HCT116 (cell line): ENCODE data around the gene BTBD2. TPM values are rescaled to one million over a fixed set of nuclear protein-coding genes. Genes with fewer than 3 reads are reported as not detected.

Source experiments
- ATAC-seq: fragments of 200-7000 bp; cut with Tn5 transposase; 2 replicates; pipeline ENCODE4 v1.9.1; 2020; ENCODE audit warnings: mild to moderate bottlenecking, moderate library complexity
- BruUV-seq: library from RNA; stranded (reverse); fragments of 400-500 nt; replicated peaks from 2 replicates; lab custom pipeline; 2021; lab: Mats Ljungman, UMichigan
- CTCF ChIA-PET: fragments of 300-600 bp; sonication (Branson Sonifier 250); formaldehyde crosslinking; loops from one replicate; lab custom pipeline; 2021; ENCODE audit warnings: antibody characterized with exemption; lab: Charles Lee
- POLR2A ChIA-PET: fragments of 300-600, 350-600 bp; sonication (Branson Sonifier 250); formaldehyde crosslinking; loops from one replicate; lab custom pipeline; 2021; ENCODE audit warnings: antibody characterized with exemption; lab: Charles Lee
- RAD21 ChIA-PET, 2 experiments: fragments of 300-600 bp; sonication (Branson Sonifier 250); formaldehyde crosslinking; loops; one replicate each; lab custom pipeline; 2023; ENCODE audit warnings: low total read pairs in 2 of 2; ENCODE audit not compliant: uncharacterized antibody in 2 of 2, unreplicated experiment in 2 of 2, low non-redundant PET in 1 of 2; lab: Charles Lee
- DNase-seq: peaks from one replicate; pipeline ENCODE4 v3.0.0-alpha.2; 2010; ENCODE audit warnings: low read depth, low spot score
- H2AFZ ChIP-seq: fragments of 200-600 bp; shearing (Covaris generic), sonication (generic); 2 replicates; pipeline ENCODE4 v1.6.1; 2017; ENCODE audit warnings: low read depth, mixed run types, mixed read lengths, antibody characterized with exemption, low read length; ENCODE audit not compliant: poor library complexity, severe bottlenecking
- H3K27ac ChIP-seq: 2 replicates; pipeline ENCODE4 v1.5.1; 2012; ENCODE audit warnings: low read depth, low read length
- H3K27me3 ChIP-seq: fragments of 200-600 bp; sonication (generic); 2 replicates; pipeline ENCODE4 v1.6.1; 2016; ENCODE audit warnings: mixed run types, low read length, mixed read lengths; ENCODE audit not compliant: insufficient read depth
- H3K36me3 ChIP-seq, 2 experiments: fragments of 200-500 bp in 1 of 2; fragments of 200-600 bp in 1 of 2; sonication (Bioruptor generic) in 1 of 2; sonication (generic) in 1 of 2; 2 replicates each; pipeline versions ENCODE4 v1.5.1 to v1.6.1; 2014 to 2016; ENCODE audit warnings: low read length in 2 of 2, inconsistent platforms in 1 of 2, mixed read lengths in 1 of 2, mixed run types in 1 of 2; ENCODE audit not compliant: insufficient read depth in 2 of 2, control insufficient read depth in 1 of 2
- H3K4me1 ChIP-seq, 2 experiments: fragments of 200-600 bp in 1 of 2; sonication (generic) in 1 of 2; 2 replicates each; pipeline versions ENCODE4 v1.5.1 to v1.6.1; 2012 to 2017; ENCODE audit warnings: low read length in 2 of 2, inconsistent platforms in 1 of 2, mild to moderate bottlenecking in 1 of 2, mixed read lengths in 1 of 2, mixed run types in 1 of 2, moderate library complexity in 1 of 2; ENCODE audit not compliant: insufficient read depth in 2 of 2, control insufficient read depth in 1 of 2
- H3K4me2 ChIP-seq: fragments of 200-600 bp; sonication (generic); 2 replicates; pipeline ENCODE4 v1.6.1; 2017; ENCODE audit warnings: mixed run types, low read length, mixed read lengths
- H3K4me3 ChIP-seq, 2 experiments: fragments of 200-600 bp in 1 of 2; sonication (generic) in 1 of 2; replicated peaks in 1 of 2; 2 replicates each; pipeline ENCODE4 v1.5.1; 2011 to 2016; ENCODE audit warnings: low read length in 2 of 2, control low read depth in 1 of 2, low read depth in 1 of 2, mild to moderate bottlenecking in 1 of 2, mixed read lengths in 1 of 2, mixed run types in 1 of 2
- H3K79me2 ChIP-seq: fragments of 200-600 bp; sonication (generic); 2 replicates; pipeline ENCODE4 v1.6.1; 2017; ENCODE audit warnings: mild to moderate bottlenecking, mixed run types, low read length, moderate library complexity, mixed read lengths; ENCODE audit not compliant: insufficient read depth
- H3K9ac ChIP-seq: fragments of 200-600 bp; sonication (generic); 2 replicates; pipeline ENCODE4 v1.6.1; 2016; ENCODE audit warnings: low read length, mixed read lengths
- H3K9me2 ChIP-seq: fragments of 200-600 bp; sonication (generic), shearing (Covaris generic); 2 replicates; pipeline ENCODE4 v1.6.1; 2017; ENCODE audit warnings: mixed run types, mild to moderate bottlenecking, moderate library complexity; ENCODE audit not compliant: insufficient read depth
- H3K9me3 ChIP-seq, 2 experiments: fragments of 200-500 bp in 1 of 2; fragments of 200-600 bp in 1 of 2; sonication (Bioruptor generic) in 1 of 2; sonication (generic) in 1 of 2; 2 replicates each; pipeline ENCODE4 v1.6.1; 2014 to 2017; ENCODE audit warnings: low read length in 2 of 2, mixed read lengths in 2 of 2, inconsistent platforms in 1 of 2, low read depth in 1 of 2, mild to moderate bottlenecking in 1 of 2, mixed run types in 1 of 2, moderate library complexity in 1 of 2; ENCODE audit not compliant: control insufficient read depth in 1 of 2, insufficient read depth in 1 of 2
- H4K20me1 ChIP-seq: fragments of 200-600 bp; sonication (generic), shearing (Covaris generic); 2 replicates; pipeline ENCODE4 v1.6.1; 2017; ENCODE audit warnings: mixed run types, mild to moderate bottlenecking, moderate library complexity; ENCODE audit not compliant: insufficient read depth
- ELF1 ChIP-seq: IDR thresholded peaks from 2 replicates; pipeline ENCODE4 v1.6.1; 2012; ENCODE audit warnings: low read depth, borderline replicate concordance
- POLR2AphosphoS5 ChIP-seq: IDR thresholded peaks from 2 replicates; pipeline ENCODE4 v1.6.1; 2011; ENCODE audit warnings: mild to moderate bottlenecking, low read depth, low read length, moderate library complexity
- SIN3A ChIP-seq: IDR thresholded peaks from 2 replicates; pipeline ENCODE4 v1.6.1; 2012; ENCODE audit warnings: low read depth
- TCF7L2 ChIP-seq: IDR thresholded peaks from 2 replicates; pipeline ENCODE4 v1.7.0; 2011; ENCODE audit warnings: borderline replicate concordance, inconsistent platforms; ENCODE audit not compliant: insufficient read depth, insufficient read length; ENCODE audit errors: extremely low read depth
- ZFX ChIP-seq: fragments of 450-650 bp; IDR thresholded peaks from 2 replicates; pipeline ENCODE4 v1.6.1; 2017
- intact Hi-C: fragments of 100-400 bp; cut with micrococcal nuclease; formaldehyde crosslinking; loops from 2 replicates; pipeline ENCODE4 v1.10.0; 2022
- total RNA-seq: library from RNA; stranded (reverse); gene quantifications from one replicate; pipeline ENCODE4 v1.2.1, GENCODE V29; 2021; ENCODE audit not compliant: unreplicated experiment
- TF ChIP-seq, protein P1 (sequence below): IDR thresholded peaks from 2 replicates; pipeline ENCODE4 v1.6.1; 2011; ENCODE audit warnings: mild to moderate bottlenecking, low read length, moderate library complexity; ENCODE audit not compliant: insufficient replicate concordance; ENCODE audit errors: extremely low read depth
- TF ChIP-seq, protein P2 (sequence below): IDR thresholded peaks from 2 replicates; pipeline ENCODE4 v1.6.1; 2012

BTBD2 gene
- total RNA-seq, 1 experiment from 2014 or later, result 112 TPM

DNA sequence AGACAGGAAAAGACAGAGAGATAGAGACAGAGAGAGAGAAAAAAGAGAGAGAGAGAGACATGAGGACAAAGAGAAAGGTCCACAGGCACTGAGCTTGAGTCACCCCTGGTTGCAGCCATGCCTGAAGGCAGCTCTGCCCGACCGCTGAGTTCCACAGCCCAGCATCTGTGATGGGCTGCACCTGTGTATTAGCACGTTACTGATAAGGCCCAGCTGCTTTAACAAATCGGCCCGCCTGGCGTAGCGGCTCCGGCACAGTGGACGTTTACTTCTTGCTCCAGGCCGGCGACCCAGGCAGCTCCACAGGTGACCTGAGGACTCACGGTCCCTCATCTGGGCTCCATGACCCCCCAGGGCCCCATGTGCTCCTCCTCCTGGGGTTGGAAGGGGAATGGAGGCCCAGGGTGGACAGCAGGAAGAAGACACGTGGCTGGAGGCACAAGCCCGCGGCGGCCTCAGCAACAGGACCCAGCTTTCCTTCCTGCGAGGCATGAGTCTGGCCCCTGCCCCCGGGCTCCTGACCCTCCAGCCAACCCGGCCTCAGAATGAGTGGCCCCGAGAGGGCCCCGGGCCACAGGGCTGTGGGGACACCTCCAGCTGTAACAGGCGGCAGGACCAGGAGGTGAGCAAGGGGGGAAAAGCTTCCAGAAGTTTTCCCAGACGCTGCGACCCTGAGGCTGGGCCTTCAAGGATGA, 78.5 kb downstream of the BTBD2 start:
- no peak for TF ChIP-seq SIN3A
- TF ChIP-seq, protein P1, sequence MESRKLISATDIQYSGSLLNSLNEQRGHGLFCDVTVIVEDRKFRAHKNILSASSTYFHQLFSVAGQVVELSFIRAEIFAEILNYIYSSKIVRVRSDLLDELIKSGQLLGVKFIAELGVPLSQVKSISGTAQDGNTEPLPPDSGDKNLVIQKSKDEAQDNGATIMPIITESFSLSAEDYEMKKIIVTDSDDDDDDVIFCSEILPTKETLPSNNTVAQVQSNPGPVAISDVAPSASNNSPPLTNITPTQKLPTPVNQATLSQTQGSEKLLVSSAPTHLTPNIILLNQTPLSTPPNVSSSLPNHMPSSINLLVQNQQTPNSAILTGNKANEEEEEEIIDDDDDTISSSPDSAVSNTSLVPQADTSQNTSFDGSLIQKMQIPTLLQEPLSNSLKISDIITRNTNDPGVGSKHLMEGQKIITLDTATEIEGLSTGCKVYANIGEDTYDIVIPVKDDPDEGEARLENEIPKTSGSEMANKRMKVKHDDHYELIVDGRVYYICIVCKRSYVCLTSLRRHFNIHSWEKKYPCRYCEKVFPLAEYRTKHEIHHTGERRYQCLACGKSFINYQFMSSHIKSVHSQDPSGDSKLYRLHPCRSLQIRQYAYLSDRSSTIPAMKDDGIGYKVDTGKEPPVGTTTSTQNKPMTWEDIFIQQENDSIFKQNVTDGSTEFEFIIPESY, result no peak
- no peak for TF ChIP-seq TCF7L2
- no peak for TF ChIP-seq POLR2AphosphoS5
- TF ChIP-seq, protein P2, sequence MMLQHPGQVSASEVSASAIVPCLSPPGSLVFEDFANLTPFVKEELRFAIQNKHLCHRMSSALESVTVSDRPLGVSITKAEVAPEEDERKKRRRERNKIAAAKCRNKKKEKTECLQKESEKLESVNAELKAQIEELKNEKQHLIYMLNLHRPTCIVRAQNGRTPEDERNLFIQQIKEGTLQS, result no peak
- TF ChIP-seq ELF1, result no peak
- TF ChIP-seq ZFX, result no peak
- POLR2A ChIA-PET, result no interaction called here
- Histone ChIP-seq H3K4me1 (peaks cover 9 to 20% of the 10 kb centered on the region in 2 experiments), H3K27ac (no peak overlapping the region), H3K27me3 (no peaks in the 10 kb centered on the region), H3K79me2 (peaks cover 8% of the 10 kb centered on the region), H4K20me1 (no peaks in the 10 kb centered on the region), H3K9ac (no peak overlapping the region), H3K4me2 (no peak overlapping the region), H2AFZ (no peak overlapping the region), H3K9me2 (no peaks in the 10 kb centered on the region), H3K4me3 (no peak overlapping the region), H3K9me3 (peaks cover 0 to 8% of the 10 kb centered on the region in 2 experiments; a peak in 1 of 4 replicates), H3K36me3 (no peaks in the 10 kb centered on the region)
- RAD21 ChIA-PET, result no interaction called here
- DNase-seq, result no peak
- intact Hi-C loops, result loop anchor here (10.0 kb wide), 1 partner anchor 128 kb away; no protein-coding TSS in a partner anchor
- BruUV-seq, result no TSS peak
- CTCF ChIA-PET, result interaction anchor here (0.8 kb wide), 1 partner anchor 700 kb away, joined by 3 read pairs; no protein-coding TSS in a partner anchor
- no peak for ATAC-seq
